ENCODE results near the gene USF2. TPM values are rescaled to one million over a fixed set of nuclear protein-coding genes. Genes with fewer than 3 reads are reported as not detected.
"Not testable (repeated sequence)": the region's sequence is repeated elsewhere in the genome, so short reads cannot be mapped to it uniquely, and the experiment has no call there.

The USF2 gene, protein sequence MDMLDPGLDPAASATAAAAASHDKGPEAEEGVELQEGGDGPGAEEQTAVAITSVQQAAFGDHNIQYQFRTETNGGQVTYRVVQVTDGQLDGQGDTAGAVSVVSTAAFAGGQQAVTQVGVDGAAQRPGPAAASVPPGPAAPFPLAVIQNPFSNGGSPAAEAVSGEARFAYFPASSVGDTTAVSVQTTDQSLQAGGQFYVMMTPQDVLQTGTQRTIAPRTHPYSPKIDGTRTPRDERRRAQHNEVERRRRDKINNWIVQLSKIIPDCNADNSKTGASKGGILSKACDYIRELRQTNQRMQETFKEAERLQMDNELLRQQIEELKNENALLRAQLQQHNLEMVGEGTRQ
- total RNA-seq, result 137 TPM

DNA sequence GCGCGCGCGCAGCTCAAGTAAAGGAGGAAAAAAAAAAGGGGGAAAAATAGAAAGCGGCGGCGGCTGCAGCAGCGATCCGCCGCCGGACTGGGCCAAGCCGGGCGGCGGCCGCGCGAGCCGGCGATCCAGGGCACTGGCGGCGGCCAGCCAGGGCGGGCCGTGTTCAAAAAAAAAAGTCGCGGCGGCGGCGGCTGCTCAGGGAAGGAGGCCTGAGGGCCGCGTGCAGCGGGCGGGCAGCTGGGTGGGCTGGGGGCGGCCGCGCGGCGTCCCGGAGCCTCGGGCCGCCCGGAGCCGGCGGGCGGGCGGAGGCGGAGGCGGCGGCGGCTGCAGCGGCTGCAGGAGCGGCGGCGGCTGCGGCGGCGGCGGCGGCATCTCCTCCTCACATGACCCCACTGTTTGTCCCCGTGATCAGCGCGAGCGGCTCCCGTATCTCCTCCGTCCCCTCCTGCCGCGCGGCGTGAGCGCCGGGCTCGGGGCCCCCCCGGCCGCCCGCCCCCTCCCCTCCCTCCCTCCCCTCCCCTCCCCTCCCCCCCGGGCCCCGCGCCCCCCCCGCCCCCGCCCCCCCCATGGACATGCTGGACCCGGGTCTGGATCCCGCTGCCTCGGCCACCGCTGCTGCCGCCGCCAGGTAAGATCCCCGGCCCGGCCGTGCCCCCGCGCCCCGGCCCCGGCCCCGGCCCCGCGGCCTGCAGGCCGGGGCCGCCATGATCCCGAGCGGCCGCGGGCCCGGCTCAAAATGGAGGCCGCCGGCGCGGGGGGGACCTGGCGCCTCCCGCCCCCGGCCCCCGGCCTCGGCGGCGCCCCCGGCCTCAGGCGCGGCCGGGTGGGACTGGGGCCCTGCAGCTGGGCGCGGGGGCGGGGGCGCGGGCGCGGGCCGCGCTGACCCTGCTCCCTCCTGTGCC, at the start of gene USF2:
Gene USF2 (plus strand): TSS at position 427 of the 902 bp plus-strand sequence. CDS start 140 bp downstream, at position 567.
- intact Hi-C loops (cut with DNase I), result loop anchor here (5.0 kb wide), 2 partner anchors 126 to 1031 kb away; partner anchors contain the start of gene FXYD7
- DNase-seq (ENCODE audit: low spot score), result peak; percentile 86
- peak; percentile 31 for ATAC-seq

DNA sequence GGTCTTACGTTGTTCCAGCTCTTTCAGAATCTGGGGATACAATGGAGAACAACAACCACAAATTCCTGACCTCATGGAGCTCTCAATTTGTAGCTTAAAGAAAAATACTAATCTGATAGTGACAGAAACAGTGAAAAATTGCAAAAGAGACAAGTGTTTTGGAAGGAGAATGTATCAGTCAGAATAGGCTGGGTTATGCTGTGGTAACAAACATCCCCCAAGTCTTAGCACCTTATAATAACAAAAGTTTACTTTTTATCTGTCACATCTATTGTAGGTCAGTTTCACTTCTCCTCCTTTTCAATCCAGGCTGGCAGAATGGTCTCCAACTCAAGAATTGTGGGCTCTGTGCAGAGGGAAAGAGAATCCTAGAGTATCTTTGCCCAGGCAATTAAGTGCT, 49.8 kb upstream of the USF2 start:
- ATAC-seq (no peak), DNase-seq (ENCODE audit: low spot score) (no peak)
- intact Hi-C loops (cut with DNase I), result no loop called here

DNA sequence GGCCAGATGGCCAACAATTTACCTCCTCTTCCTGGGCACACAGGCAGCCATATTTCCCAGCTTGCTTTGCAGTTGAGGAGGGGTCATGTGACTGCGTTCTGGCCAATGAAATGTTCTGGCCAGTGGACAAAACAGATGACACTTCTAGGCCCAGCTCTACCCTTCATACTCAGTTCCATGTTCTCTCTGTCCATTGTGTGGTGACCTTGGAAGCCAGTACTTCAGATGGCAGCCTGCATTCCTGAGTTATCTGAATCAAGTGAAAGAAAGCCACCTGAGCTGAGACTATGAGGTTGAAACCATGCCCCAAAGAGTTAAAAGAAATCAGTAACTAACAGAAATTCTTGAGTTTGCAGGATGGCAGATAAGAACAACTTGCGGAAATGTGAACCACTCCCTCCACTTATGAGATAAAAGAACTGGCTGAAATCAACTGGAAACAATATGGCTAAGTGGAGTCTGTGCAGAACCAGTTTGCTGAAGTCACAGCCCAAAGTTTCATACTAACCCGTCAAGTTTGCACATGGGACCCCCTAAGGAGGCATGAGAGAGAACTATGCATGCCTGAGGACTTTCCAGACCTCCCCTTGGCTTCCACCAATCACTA, 48.3 kb upstream of the USF2 start:
- ATAC-seq (no peak), DNase-seq (ENCODE audit: low spot score) (peak; percentile 17)
- intact Hi-C loops (cut with DNase I), result no loop called here

DNA sequence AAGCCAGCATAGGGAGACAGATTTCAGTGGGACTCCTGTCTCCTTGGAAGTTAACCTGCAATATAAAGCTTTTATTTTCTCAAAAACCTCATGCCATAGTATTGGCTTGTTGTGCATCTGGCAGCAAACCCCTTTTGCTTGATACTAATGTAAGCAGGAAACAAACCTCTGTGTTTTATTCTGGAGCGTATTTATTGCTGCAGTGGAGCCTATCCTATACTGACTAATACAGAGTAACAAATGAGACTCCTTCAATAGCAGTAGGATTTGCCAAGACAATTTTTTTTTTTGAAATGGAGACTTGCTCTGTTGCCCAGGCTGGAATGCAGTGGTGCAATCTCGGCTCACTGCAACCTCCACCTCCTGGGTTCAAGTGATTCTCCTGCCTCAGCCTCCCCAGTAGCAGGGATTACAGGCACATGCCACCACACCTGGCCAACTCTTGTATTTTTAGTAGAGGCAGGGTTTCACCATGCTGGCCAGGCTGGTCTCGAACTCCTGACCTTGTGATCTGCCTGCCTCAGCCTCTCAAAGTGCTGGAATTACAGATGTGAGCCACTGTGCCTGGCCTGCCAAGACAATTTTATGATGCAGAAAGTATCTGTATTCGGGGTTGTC, 47.7 kb upstream of the USF2 start:
- intact Hi-C loops (cut with DNase I); ATAC-seq; DNase-seq (ENCODE audit: low spot score): not testable (repeated sequence)

DNA sequence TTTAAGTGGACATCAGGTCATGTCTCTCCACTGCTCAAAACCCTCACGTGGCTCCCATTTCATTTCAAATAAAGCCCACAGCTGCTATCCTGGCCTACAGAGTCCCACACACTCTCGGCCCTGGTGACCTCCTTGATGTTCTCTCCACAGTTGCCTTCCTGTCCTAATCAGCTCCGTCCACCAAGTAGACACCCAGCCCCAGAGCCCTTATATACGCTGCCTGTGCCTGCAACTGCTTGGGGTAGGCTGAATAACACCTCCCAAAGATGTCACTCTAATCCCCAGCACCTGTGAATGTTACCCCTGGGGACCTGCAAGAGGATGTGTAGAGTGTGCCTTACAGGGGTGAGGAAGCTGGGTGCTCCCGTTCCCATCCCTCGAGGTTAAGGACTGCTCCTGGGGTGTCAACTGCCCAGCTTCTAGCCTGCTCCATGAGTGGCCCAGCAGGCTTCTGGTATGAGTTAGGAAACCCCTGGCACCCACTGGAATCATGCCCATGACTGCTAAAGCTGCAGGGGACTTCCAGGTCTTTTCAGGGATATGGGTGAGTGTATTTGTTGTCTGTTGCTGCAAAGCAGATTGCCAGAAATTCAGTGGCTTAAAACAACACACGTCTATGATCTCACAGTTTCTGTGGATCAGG, 46.3 kb upstream of the USF2 start:
- ATAC-seq, result no peak
- intact Hi-C loops (cut with DNase I), result no loop called here
- DNase-seq (ENCODE audit: low spot score), result no peak

DNA sequence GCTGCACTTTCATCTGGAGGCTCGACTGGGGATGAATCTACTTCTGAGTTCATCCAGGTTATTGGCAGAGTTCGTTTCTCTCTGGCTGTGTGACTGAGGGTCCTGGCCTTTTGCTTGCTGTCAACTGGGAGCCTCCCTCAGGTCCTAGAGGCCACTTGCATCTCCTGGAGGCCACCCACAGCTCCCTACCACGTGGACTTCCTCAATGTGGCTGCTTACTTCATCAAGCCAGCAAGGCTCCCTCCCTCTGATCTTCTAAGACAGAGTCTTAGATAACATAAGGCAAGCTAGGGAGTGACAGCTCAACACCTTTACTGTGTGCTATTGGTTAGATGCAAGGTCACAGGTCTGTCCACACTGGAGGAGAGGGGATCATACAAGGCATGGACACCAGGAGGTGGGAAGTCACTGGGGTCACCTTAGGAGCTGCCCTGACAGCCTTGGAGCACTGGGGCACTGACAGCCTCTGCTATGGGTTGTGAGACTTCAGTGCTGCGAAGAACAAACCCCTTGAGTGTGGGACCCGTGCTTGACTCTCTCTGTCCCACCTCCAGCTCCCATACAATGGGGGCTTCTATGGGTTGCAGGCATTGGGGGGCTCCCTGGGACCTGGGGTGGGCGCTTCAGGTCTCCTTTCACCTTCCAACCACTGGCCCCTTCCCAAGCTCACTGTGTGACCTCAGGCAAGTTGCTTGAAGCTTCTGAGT, 45.5 kb upstream of the USF2 start:
- intact Hi-C loops (cut with DNase I), result no loop called here
- no peak for DNase-seq (ENCODE audit: low spot score)
- ATAC-seq, result no peak

DNA sequence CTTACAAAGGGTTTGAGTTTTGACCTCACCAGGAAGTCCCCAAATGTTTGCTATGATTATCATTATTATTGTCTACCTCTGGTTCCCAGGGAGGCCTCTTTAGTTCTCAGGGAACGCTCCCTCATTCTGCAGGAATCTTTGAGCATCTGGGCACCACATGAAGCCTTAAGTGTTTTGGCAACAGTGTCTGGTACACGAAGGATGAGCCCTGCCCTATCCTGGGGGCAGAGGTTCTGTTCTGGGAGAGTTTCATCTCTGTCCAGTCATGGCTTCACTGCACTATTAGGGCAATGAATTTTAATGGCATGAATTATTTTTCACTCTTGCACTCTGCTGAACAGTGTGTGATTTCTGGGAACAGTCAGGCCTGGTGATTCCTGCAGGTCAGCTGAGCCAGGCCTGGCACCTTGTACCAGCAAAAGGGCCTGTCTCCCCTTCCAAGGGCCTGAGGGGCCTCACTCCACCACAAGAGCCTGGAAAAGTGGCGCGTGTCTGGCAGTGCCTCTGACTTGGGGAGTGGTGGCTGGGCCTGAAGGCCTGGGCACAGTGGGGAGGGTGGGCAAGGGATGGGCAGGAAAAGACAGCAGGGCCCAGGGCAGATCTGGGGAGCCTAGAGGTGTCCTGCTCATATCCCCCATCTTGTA, 44.8 kb upstream of the USF2 start:
- DNase-seq (ENCODE audit: low spot score), result no peak
- no peak for ATAC-seq
- intact Hi-C loops (cut with DNase I), result no loop called here

DNA sequence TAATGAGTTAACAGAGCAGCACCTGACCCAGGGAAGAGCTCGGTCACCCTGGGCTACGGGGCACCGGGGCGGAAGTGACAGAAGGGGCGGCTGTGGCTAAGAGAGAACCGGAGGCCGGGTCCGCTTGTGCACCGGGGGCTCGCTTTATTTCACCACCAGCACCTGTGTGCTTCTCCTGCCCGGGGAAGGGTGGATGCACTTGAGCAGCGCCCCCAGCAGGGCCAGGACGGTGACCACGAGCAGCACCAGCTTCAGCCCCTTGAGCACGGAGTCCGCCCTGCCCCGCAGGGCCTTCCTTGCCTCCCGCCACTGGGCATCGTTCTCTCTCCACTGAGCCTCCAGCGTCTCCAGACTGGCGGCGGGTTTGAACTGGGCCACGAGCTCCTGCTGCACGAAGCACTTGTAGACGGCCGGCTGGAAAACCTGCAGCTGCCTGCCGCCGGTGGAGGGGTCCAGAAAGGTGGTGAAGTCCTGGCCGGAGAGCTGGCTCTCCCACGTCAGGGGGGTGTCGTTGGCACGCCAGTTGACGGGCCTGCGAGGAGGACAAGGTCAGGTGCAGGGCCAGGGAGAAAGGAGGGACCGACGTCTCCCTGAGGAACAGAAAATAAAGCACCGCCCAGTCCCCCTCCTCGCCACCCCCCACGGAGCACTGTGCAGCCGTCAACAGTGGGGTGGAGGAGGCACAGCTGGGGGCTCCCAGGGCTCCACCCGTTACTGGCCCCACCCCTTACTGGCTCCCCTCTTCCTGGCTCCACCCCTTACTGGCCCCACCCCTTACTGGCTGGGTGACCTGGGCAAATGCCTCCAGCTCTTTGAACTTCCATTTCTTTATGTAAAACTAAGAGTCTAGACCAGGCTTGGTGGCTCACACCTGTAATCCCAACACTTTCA, 43.8 kb upstream of the USF2 start:
- ATAC-seq (peak; percentile 36), DNase-seq (ENCODE audit: low spot score) (no peak)
- intact Hi-C loops (cut with DNase I), result no loop called here

DNA sequence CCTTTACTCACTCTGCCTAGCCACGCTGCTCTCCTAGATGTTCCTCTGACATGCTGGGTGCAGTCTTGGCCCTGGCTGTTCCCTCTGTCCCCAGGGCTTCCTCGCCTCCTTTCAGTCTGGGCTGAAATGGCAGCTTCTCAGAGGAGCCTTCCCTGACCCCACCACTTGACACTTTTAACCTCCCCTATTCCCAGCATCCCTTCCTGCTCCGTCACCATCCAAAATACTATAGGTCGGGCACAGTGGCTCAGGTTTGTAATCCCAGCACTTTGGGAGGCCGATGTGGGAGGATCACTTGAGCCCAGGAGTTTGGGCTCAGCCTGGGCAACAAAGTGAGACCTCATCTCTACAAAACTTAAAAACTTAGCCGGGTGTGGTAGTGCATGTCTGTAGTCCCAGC, 42.8 kb upstream of the USF2 start:
- ATAC-seq (no peak), DNase-seq (ENCODE audit: low spot score) (no peak)
- intact Hi-C loops (cut with DNase I), result no loop called here

DNA sequence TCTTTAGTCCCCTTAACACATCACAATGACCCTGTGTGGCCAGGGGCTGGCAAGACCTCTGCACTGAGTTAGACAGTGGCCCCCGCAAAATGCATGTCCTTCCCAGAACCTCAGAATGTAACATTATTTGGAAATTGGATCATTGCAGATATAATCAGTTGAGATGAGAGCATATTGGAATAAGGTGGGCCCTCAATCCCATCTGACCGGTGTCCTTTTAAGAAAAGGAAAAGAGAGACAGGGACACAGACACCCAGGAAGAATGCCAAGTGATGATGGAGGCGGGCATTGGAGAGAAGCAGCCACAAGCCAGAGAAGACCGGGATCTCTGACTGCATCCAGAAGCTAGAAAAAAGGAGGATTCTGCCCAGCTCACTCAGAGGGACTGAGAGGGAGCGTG, 42.0 kb upstream of the USF2 start:
- intact Hi-C loops (cut with DNase I), result no loop called here
- DNase-seq (ENCODE audit: low spot score) (no peak), ATAC-seq (no peak)

DNA sequence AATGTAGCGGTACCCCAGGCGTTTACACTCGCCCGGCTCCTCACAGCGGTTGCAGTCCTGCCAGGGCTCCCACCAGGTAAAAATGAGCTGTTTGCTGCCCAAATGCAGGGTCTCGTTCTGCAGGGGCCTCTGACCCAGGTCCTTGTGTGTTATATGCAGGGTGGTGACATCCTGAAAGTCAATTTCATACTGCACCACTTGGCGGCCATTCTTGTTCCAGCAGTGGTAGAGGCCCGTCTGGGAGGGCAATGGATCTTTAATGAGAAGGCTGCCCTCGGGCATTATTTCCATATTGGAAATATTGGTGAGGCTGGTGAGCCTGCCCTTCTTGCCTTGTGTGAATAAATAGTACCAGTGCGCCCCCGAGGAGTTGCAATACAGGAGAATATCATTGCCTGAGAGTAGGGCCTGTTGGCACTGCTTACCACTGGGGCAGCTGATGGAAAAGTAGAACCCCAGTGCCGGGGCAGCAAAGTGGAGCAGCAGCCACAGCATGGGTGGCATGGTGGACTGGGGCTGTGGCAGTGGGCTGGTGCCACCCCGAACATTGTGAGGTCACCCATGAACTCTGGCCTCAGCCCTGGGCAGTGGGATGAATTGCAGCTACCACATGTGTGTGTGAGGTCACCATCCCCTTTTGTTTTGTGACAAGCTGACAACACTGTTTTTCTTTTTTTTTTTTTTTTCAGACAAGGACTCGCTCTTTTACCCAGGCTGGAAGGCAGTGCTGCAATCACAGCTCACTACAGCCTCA, 40.4 kb upstream of the USF2 start, which contains the start of gene FAM187B:
Gene FAM187B (minus strand): TSS at position 563 of the 754 bp plus-strand sequence. CDS start 59 bp downstream, at position 504.
- no peak for DNase-seq (ENCODE audit: low spot score)
- intact Hi-C loops (cut with DNase I), result no loop called here
- no peak for ATAC-seq

DNA sequence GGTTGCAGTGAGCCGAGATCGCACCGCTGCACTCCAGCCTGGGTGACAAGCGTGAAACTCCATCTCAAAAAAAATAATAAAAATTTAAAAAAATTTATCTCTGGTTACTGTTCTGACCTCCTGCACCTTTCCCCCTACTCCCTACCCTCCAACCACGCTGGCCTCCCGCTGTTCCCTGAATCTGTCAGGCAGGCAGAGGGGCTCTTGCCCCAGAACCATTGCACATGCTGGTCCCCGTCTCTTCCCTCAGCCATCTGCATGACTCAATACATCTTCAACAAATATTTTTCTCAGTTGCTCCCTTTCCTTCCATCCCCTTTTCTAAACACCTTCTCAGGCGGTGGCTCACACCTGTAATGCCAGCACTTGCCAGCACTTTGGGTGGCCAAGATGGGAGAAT, 39.2 kb upstream of the USF2 start:
- DNase-seq (ENCODE audit: low spot score), result no peak
- intact Hi-C loops (cut with DNase I), result no loop called here
- ATAC-seq, result no peak

DNA sequence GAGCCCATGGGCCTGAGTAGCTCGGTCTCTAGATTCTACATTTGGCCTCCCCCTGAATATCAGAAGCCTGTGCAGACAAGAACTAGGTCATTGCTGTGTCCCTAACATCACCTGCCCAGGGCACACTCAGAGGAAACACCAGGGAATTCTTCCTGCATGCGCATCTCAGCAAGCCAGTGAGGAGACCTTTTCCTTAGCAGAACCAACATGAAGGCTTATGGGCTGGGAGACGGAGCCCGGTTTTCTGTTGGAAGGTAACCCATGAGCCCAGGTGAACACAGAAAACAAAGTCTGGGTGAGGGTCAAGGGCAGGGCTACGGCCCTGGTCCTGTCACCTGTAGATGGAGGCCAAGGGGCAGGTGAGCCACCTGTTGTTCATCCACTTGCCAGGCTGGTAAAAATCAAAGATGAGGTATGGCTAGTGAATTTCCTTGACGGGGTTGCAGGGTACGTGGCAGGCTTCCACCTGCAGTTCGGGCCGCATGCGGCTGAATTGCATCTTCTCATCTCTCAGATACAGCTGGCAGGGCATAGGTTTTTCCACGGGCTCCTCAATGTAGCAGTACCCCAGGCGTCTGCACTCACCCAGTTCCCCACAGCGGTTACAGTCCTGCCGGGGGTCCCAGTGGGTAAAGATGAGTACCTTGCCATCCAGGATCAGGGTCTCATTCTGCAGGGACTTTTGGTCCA, 36.7 kb upstream of the USF2 start:
- intact Hi-C loops (cut with DNase I), result no loop called here
- DNase-seq (ENCODE audit: low spot score) (no peak), ATAC-seq (no peak)

DNA sequence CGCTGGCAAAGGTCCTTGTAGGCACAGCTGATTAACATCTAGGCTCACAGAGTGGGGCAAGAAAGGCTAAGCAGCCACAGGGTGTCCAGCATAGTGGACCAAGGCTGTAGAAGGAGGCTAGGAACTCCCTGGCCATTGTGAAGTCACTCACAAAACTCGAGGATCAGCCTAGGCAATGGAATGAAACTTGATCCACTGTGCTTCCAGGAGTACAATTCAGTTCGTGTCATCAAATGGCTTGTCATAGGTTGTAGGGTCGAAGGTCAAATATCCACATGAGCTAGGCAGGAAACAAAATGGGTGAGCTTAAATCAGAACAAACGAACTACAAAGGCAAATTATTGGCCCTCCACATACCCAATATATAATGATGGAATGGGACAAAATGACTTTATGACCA, 35.9 kb upstream of the USF2 start:
- DNase-seq (ENCODE audit: low spot score) (no peak), ATAC-seq (no peak)
- intact Hi-C loops (cut with DNase I), result no loop called here

DNA sequence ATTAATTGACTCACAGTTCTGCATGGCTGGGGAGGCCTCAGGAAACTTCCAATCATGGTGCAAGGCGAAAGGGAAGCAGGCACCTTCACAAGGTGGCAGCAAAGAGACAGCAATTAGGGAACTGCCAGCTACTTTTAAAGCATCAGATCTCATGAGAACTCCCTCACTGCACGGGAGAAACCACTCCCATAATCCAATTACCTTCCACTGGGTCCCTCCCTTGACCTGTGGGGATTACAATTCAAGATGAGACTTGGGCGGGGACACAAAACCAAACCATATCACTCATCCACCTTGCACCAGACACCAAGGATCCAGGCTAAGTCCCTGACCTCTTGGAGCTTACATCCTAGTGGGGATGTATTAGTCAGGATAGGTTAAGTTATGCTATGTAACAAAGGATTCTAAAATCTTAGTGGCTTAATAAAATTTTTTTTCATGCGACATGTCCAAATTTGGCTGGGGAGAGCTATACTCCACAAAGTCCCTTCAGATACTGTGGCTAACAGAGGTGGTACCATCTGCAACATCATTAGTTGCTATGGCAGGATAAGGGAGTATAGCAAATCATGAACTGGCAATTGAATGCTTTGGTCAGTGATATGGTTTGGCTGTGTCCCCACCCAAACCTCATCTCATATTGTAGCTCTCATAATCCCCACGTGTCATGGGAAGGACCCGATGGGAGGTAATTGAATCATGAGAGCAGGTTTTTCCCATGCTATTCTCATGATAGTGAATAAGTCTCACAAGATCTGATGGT, 31.9 kb upstream of the USF2 start:
- intact Hi-C loops (cut with DNase I), result no loop called here

More for the DNA sequence above, 31.9 kb upstream of the USF2 start:
- DNase-seq (ENCODE audit: low spot score), result no peak
- no peak for ATAC-seq

All from sciatic nerve (tissue), 2 donors.